ENCODE data around the gene NFE2.
"Not testable (repeated sequence)": the region's sequence is repeated elsewhere in the genome, so short reads cannot be mapped to it uniquely, and the experiment has no call there.

NFE2 gene

GRCh38 chr12:54294953-54295566 is 5.8 kb downstream of the NFE2 start:
- Mint-ChIP-seq H3K27me3 (peaks cover 19% of the 10 kb centered on the region), H3K4me3 (no peak overlapping the region), H3K9me3 (no peaks in the 10 kb centered on the region), H3K36me3 (ENCODE audit: low read depth) (no peaks in the 10 kb centered on the region), H3K27ac (no peak overlapping the region), H3K4me1 (ENCODE audit: low read depth) (peaks cover 8% of the 10 kb centered on the region)

DNA sequence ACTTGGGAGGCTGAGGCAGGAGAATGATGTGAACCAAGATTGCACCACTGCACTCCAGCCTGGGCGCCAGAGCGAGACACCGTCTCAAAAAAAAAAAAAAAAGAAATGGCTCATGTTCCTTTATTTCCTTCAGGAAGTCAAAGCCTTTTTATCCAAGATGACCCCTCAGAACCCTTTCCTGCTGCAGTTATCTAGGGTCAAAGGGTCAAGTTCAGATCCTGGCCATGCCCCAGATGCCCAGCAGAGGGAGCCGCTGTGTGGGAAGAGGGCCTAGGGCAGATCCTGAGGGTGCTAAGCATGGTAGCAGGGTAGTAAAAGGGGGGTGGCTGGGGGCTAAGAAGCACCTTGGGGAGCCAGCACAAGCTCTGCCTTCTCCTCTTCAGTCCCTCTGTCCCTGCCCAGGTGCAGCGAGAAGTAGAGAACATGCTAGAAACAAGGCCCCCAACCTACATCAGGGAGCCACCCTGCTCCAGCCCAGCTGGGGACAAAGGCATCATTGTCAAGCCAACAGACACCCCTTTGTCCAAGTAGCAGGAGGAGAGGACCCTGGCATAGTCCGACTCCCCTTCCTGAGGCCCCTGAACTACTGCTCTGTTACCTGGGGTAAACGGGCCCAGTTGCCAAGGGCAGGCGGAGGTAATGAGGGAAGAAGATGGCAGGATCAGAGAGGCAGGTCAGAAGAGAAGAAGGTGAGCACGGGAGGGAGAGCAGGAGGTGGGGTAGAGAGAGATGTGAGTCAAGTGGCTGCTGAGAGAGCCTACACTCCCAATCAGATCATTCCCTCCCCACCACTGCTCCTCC is 6.5 kb downstream of the NFE2 start:
- no peak overlapping the region for H3K27ac Mint-ChIP-seq

GRCh38 chr12:54292931-54293241 is 7.9 kb downstream of the NFE2 start:
- Mint-ChIP-seq H3K9me3 (no peaks in the 10 kb centered on the region), H3K4me3 (no peak overlapping the region), H3K36me3 (ENCODE audit: low read depth) (no peaks in the 10 kb centered on the region), H3K27me3 (peaks cover 2% of the 10 kb centered on the region), H3K4me1 (ENCODE audit: low read depth) (peaks cover 3% of the 10 kb centered on the region), H3K27ac (no peak overlapping the region)

More for the DNA sequence above, 6.5 kb downstream of the NFE2 start:
- H3K9me3 Mint-ChIP-seq = no peaks in the 10 kb centered on the region
- H3K4me3 Mint-ChIP-seq = no peak overlapping the region
- peaks cover 12% of the 10 kb centered on the region for H3K27me3 Mint-ChIP-seq
- H3K4me1 Mint-ChIP-seq (ENCODE audit: low read depth) = peaks cover 6% of the 10 kb centered on the region
- no peaks in the 10 kb centered on the region for H3K36me3 Mint-ChIP-seq (ENCODE audit: low read depth)

DNA sequence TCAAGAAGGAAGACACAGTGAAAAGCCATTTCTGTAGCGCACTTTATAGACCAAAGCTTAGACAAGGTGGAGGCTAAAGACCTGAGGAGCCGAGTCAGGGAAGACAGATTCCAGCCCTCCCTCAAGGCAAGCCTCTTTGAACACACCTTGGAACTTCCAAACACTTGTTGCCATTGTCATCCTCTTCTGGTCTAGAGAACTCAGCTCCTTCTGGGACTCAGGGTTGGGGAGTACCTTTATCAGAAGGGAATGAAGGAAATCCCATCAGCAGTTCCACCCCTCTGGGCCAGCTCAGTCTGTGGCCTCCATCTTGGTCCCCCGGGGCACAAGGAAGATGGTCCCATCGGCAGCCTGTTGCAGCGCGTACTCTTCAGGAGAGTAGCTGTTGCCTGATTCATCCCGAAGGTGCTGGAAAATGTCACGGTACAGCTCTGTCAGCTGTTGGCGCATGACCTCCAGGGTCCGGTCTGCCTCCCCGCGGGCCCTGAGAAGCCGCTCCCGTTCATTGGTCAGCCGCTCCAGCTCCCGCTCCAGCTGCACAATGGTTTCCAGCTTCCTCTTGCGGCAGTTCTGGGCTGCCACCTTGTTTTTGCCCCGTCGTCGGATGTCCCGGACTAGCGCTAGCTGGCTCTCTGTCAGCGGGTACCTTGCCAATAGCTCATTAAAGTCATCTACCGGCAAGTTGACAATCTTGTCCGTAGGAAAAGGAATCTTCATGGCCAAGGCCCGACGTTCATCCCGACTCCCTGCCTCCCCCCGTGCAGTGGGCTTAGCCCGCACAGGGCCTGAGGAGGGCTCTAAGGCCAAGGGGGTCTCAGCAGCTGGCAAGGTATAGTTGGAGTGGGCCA is 8.5 kb downstream of the NFE2 start:
- no peak overlapping the region for H3K4me3 Mint-ChIP-seq
- H3K27ac Mint-ChIP-seq = no peak overlapping the region
- H3K9me3 Mint-ChIP-seq = no peaks in the 10 kb centered on the region
- no peaks in the 10 kb centered on the region for H3K4me1 Mint-ChIP-seq (ENCODE audit: low read depth)
- H3K36me3 Mint-ChIP-seq (ENCODE audit: low read depth) = no peaks in the 10 kb centered on the region
- H3K27me3 Mint-ChIP-seq = no peaks in the 10 kb centered on the region

DNA sequence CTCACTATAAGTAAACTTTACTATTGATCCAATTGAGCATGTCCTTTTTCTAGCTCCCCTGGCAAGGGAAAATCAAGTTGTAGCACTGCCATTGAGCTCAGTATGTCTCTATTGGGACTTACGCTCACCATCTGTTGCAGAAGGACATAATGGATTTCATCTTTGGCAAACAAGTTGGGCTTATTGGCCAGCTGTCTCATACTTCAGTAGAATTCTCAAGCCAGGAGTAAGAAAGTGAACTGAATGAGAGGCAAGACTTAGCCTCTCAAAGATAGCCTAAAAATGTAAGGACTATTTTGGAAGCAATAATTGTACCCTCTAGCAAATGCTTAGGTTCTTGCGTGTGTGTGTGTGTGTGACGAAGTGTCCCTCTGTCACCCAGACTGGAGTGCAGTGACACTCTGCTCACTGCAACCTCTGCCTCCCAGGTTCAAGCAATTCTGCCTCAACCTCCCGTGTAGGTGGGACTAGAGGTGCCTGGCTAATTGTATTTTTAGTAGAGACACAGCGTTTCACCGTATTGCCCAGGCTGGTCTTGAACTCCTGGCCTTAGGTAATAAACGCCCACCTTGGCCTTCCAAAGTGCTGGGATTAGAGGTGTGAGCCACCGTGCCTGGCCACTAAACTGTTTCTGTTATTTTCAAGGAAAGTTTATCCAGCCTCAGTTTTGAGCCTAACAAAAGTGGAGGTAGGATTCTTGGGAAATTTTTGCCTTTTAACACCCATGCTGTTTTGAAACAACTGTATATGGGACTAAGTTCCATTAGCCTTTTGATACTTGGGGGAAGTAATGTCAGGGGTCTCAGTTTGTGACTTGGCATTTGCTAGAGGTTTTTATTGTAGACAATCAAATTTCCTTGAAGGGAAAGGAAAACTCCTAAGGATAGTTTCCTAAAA is 13.3 kb downstream of the NFE2 start:
- Mint-ChIP-seq H3K9me3 (no peaks in the 10 kb centered on the region), H3K27me3 (no peaks in the 10 kb centered on the region), H3K27ac (peak overlapping the region; percentile 3), H3K36me3 (ENCODE audit: low read depth) (no peaks in the 10 kb centered on the region), H3K4me1 (ENCODE audit: low read depth) (peaks cover 43% of the 10 kb centered on the region), H3K4me3 (no peak overlapping the region)

- no peaks in the 10 kb centered on the region for H3K9me3 Mint-ChIP-seq
- H3K27me3 Mint-ChIP-seq = no peaks in the 10 kb centered on the region
- H3K27ac Mint-ChIP-seq = peak overlapping the region; percentile 74
- H3K4me3 Mint-ChIP-seq = no peak overlapping the region
- peaks cover 54% of the 10 kb centered on the region for H3K4me1 Mint-ChIP-seq (ENCODE audit: low read depth)
- no peaks in the 10 kb centered on the region for H3K36me3 Mint-ChIP-seq (ENCODE audit: low read depth)
These were observed 14.5 kb downstream of the NFE2 start for GRCh38 chr12:54286042-54287030.

- H3K27ac Mint-ChIP-seq = peak overlapping the region; percentile 76
- peaks cover 55% of the 10 kb centered on the region for H3K4me1 Mint-ChIP-seq (ENCODE audit: low read depth)
- H3K27me3 Mint-ChIP-seq = no peaks in the 10 kb centered on the region
- H3K9me3 Mint-ChIP-seq = no peaks in the 10 kb centered on the region
- no peak overlapping the region for H3K4me3 Mint-ChIP-seq
- no peaks in the 10 kb centered on the region for H3K36me3 Mint-ChIP-seq (ENCODE audit: low read depth)
These were observed 15.4 kb downstream of the NFE2 start for GRCh38 chr12:54285150-54286041.

DNA sequence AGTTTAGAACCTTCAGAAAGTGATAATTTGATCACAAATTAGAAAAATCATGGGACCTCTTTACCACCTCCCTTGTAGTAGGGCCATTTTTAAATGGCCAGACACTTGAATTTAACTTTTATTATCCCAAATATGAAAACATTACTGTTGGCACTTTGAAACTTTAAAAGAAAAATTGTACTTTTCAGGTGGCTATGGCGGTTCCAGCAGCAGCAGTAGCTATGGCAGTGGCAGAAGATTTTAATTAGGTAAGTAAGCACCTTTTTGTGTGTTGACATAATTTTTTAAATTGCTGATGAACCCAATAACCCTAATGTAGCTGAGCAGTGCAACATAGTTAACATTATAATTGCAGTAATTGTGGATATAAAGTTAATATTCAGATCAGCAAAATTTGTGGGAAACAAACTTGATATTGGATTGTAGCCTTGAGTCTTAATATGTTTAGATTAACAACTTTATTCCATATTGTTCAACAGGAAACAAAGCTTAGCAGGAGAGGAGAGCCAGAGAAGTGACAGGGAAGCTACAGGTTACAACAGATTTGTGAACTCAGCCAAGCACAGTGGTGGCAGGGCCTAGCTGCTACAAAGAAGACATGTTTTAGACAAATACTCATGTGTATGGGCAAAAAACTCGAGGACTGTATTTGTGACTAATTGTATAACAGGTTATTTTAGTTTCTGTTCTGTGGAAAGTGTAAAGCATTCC is 16.6 kb downstream of the NFE2 start:
- H3K4me1 Mint-ChIP-seq (ENCODE audit: low read depth) = peaks cover 55% of the 10 kb centered on the region
- H3K27ac Mint-ChIP-seq; H3K36me3 Mint-ChIP-seq (ENCODE audit: low read depth); H3K9me3 Mint-ChIP-seq; H3K4me3 Mint-ChIP-seq; H3K27me3 Mint-ChIP-seq: not testable (repeated sequence)

DNA sequence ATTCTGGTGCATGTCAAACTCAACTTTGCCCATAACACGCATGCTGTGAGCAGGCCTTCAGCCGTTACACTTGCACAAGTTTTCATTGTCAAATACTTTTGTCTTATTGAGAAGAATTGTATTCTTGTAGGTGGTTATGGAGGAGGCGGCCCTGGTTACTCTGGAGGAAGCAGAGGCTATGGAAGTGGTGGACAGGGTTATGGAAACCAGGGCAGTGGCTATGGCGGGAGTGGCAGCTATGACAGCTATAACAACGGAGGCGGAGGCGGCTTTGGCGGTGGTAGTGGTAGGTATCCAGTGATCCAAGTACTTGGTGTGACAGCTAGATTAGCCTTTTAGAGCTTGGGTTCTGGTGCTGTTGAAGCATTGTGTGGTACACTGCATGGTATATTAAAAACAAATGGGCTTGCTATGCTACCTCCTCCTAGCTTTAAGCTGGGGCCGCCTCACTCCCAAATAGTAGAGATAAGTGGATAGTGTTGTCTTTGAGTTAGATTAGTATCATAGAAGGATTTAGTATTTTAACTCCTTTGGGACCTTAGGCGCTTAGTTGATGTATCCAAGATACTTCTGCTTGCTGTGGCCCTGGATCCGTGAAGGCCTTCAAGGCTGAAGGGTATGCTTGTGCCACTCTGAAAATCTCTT is 17.7 kb downstream of the NFE2 start:
- Mint-ChIP-seq H3K36me3 (ENCODE audit: low read depth) (no peaks in the 10 kb centered on the region), H3K9me3 (no peaks in the 10 kb centered on the region), H3K27me3 (no peaks in the 10 kb centered on the region), H3K4me3 (no peak overlapping the region), H3K4me1 (ENCODE audit: low read depth) (peaks cover 62% of the 10 kb centered on the region), H3K27ac (no peak overlapping the region)

DNA sequence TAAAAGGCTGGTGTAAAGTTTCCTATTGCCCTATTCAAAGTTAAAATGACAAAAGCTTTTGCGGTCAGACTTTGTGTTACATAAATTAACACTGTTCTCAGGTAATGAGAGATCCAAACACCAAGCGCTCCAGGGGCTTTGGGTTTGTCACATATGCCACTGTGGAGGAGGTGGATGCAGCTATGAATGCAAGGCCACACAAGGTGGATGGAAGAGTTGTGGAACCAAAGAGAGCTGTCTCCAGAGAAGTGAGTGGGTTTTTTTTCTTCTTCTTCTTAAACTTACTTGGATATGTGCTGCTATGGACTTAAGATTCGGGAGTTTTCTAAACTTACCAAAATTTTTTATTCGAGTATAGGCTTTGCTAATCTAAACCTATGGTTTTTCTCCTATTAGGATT is 19.1 kb downstream of the NFE2 start:
- H3K27ac Mint-ChIP-seq; H3K9me3 Mint-ChIP-seq; H3K4me3 Mint-ChIP-seq; H3K36me3 Mint-ChIP-seq (ENCODE audit: low read depth); H3K27me3 Mint-ChIP-seq: not testable (repeated sequence)
- peaks cover 69% of the 10 kb centered on the region for H3K4me1 Mint-ChIP-seq (ENCODE audit: low read depth)

DNA sequence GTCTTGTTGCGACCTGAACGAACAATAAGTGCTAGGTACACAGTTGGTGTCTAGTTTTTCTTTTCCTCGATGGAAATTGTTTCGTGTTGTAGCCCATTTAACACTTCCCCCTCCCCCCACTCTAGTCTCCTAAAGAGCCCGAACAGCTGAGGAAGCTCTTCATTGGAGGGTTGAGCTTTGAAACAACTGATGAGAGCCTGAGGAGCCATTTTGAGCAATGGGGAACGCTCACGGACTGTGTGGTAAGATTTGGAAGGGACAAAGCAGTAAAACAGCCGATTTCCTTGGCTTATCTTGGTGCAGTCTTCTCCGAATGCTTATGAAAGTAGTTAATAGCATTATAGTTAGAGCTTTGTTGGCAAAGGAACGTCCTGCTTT is 19.6 kb downstream of the NFE2 start:
- not testable (repeated sequence) for H3K4me3 Mint-ChIP-seq; H3K27me3 Mint-ChIP-seq; H3K9me3 Mint-ChIP-seq; H3K27ac Mint-ChIP-seq; H3K36me3 Mint-ChIP-seq (ENCODE audit: low read depth)
- H3K4me1 Mint-ChIP-seq (ENCODE audit: low read depth) = peaks cover 72% of the 10 kb centered on the region

Measured in stimulated activated naive CD8-positive, alpha-beta T cell treated with anti-CD3 and anti-CD28 coated beads, Interleukin-15, Interleukin-2, amounts not matched to agents 100 ng/mL and 50 ng/mL, for 24 hours (primary cell).